ENCODE measurements around the gene FCN2.

FCN2 gene

GRCh38 chr9:134913041-134913712, 32.6 kb downstream of the FCN2 start:
- DNase-seq, result no peak

- no peak for DNase-seq
Observed at GRCh38 chr9:134913713-134914500, 33.3 kb downstream of the FCN2 start.

GRCh38 chr9:134914501-134914834, 33.9 kb downstream of the FCN2 start:
- no peak for DNase-seq

- DNase-seq, result no peak
Observed at GRCh38 chr9:134915046-134915985, 34.7 kb downstream of the FCN2 start.

GRCh38 chr9:134916161-134916665, 35.6 kb downstream of the FCN2 start:
- DNase-seq, result no peak

GRCh38 chr9:134917431-134918373, 37.1 kb downstream of the FCN2 start, which contains the start of gene FCN1:
TSS of gene FCN1 (minus strand) at chr9:134917912. CDS start at chr9:134917871, 41 bp downstream.
- DNase-seq, result peak; percentile 59 to 81

- DNase-seq, result no peak
Observed at GRCh38 chr9:134918646-134919045, 38.0 kb downstream of the FCN2 start.

GRCh38 chr9:134919303-134919702, 38.7 kb downstream of the FCN2 start:
- DNase-seq, result no peak

- DNase-seq, result peak; percentile 77 to 85
Observed at GRCh38 chr9:134922066-134922931, 41.7 kb downstream of the FCN2 start.

- no peak for DNase-seq
Observed at GRCh38 chr9:134922932-134923240, 42.3 kb downstream of the FCN2 start.

GRCh38 chr9:134923466-134923865, 42.9 kb downstream of the FCN2 start:
- no peak for DNase-seq

- DNase-seq, result no peak
Observed at GRCh38 chr9:134925011-134925511, 44.5 kb downstream of the FCN2 start.

- no peak for DNase-seq
Observed at GRCh38 chr9:134928436-134929192, 48.0 kb downstream of the FCN2 start.

- peak; percentile 93 to 95 for DNase-seq
Observed at GRCh38 chr9:134929193-134930158, 48.9 kb downstream of the FCN2 start.

- DNase-seq, result no peak
Observed at GRCh38 chr9:134930398-134930797, 49.8 kb downstream of the FCN2 start.

- no peak for DNase-seq
Observed at GRCh38 chr9:134932171-134932570, 51.6 kb downstream of the FCN2 start.

GRCh38 chr9:134932606-134933005, 52.0 kb downstream of the FCN2 start:
- no peak for DNase-seq

- no peak for DNase-seq
Observed at GRCh38 chr9:134933076-134933659, 52.6 kb downstream of the FCN2 start.
